SIG-M5 treated with dmso at 0.1 percent for 504 hours (cell line): Measurements from ENCODE around the gene LLCFC1.
"Not testable (repeated sequence)": the region's sequence is repeated elsewhere in the genome, so short reads cannot be mapped to it uniquely, and the experiment has no call there.

Experiments
- DNase-seq: peaks from one replicate; lab custom pipeline; 2025; ENCODE audit not compliant: unreplicated experiment; lab: John Stamatoyannopoulos, UW

Gene LLCFC1

DNA sequence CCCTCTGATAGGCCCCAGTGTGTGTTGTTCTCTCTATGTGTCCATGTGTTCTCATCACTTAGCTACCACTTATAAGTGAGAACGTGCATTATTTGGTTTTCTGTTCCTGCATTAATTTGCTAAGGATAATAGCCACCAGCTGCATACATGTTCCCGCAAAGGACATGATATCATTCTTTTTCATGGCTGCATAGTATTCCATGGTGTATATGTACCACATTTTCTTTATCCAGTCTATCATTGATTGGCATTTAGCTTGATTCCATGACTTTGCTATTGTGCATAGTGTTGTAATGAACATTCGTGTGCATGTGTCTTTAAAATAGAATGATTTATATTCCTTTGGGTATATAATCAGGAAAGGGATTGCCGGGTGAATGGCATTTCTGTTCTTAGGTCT is 39.1 kb downstream of the LLCFC1 start:
- not testable (repeated sequence) for DNase-seq

- no peak for DNase-seq
These were observed 44.5 kb downstream of the LLCFC1 start for GRCh38 chr7:142983825-142984224.

- DNase-seq = no peak
These were observed 45.0 kb downstream of the LLCFC1 start for GRCh38 chr7:142984297-142984696.
